ENCODE measurements around the gene CTNND2. TPM values are rescaled to one million over a fixed set of nuclear protein-coding genes. Genes with fewer than 3 reads are reported as not detected.

Gene CTNND2
- total and polyA plus RNA-seq, 2 donors (not counting 1 experiment from before 2014, with no cell fraction given) = not detected

GRCh38 chr5:11878814-11879213 lies 25.4 kb downstream of the CTNND2 start:
- TF ChIP-seq CTCF (IDR thresholded peaks at IDR 0.05) (no peak), EZH2 (IDR thresholded peaks at IDR 0.05; ENCODE audit: borderline replicate concordance, insufficient read depth, low read depth, low read length, poor library complexity, severe bottlenecking) (no peak)
- no peaks in the 10 kb centered on the region for H3K4me1 Mint-ChIP-seq
- H3K4me3 ChIP-seq (ENCODE audit: control extremely low read depth in 1 of 5, extremely low read depth in 1 of 5, insufficient read depth in 1 of 5, low read depth in 2 of 5, low read length in 4 of 5) = no peak overlapping the region
- H3K79me2 ChIP-seq (ENCODE audit: control insufficient read depth, insufficient read depth, low read length) = no peaks in the 10 kb centered on the region
- 84% methylated on average over 6 of the region's 7 CpGs for WGBS (ENCODE audit: insufficient coverage)
- DNase-seq (no peak), ATAC-seq (ENCODE audit: low read depth) (no peak)
- H3K27ac Mint-ChIP-seq = no peak overlapping the region
- no peak overlapping the region for H2AFZ ChIP-seq (ENCODE audit: insufficient read depth, low read depth, low read length, poor library complexity, severe bottlenecking)
- no peaks in the 10 kb centered on the region for H3K4me1 ChIP-seq (ENCODE audit: control insufficient read depth in 2 of 2, insufficient read depth in 2 of 2, low read length in 2 of 2)
- ChIA-PET CTCF (no interaction called here), POLR2A (no interaction called here)
- H3K27me3 ChIP-seq (replicated peaks in 1 of 4; ENCODE audit: control extremely low read depth in 1 of 4, control insufficient read depth in 3 of 4, insufficient read depth in 4 of 4, low read length in 3 of 4) = no peaks in the 10 kb centered on the region
- no peak overlapping the region for H3K4me2 ChIP-seq (replicated peaks; ENCODE audit: low read depth, low read length, poor library complexity, severe bottlenecking)
- peaks cover 4% of the 10 kb centered on the region for H3K9me3 Mint-ChIP-seq (ENCODE audit: insufficient read depth)
- intact Hi-C loops (cut with micrococcal nuclease) = no loop called here
- no peak overlapping the region for H3K9ac ChIP-seq (ENCODE audit: low read length)
- no peaks in the 10 kb centered on the region for H3K36me3 ChIP-seq (replicated peaks in 1 of 2; ENCODE audit: control extremely low read depth in 1 of 2, control insufficient read depth in 1 of 2, extremely low read depth in 1 of 2, insufficient read depth in 2 of 2, low read length in 1 of 2)
- H3K27me3 Mint-ChIP-seq = no peaks in the 10 kb centered on the region
- no peaks in the 10 kb centered on the region for H4K20me1 ChIP-seq (ENCODE audit: control insufficient read depth, insufficient read depth, low read length, poor library complexity, severe bottlenecking)
- H3K27ac ChIP-seq (ENCODE audit: low read length in 2 of 2) = no peak overlapping the region
- H3K9me3 ChIP-seq (ENCODE audit: control extremely low read depth in 1 of 3, control insufficient read depth in 2 of 3, insufficient read depth in 1 of 3, low read length in 2 of 3) = peaks cover 0 to 4% (median 0%) of the 10 kb centered on the region in 3 donors
- H3K4me3 Mint-ChIP-seq = no peak overlapping the region

GRCh38 chr5:11873587-11873986 lies 30.7 kb downstream of the CTNND2 start:
- peaks cover 2% of the 10 kb centered on the region for H3K9me3 Mint-ChIP-seq (ENCODE audit: insufficient read depth)
- H3K9me3 ChIP-seq (ENCODE audit: control extremely low read depth in 1 of 3, control insufficient read depth in 2 of 3, insufficient read depth in 1 of 3, low read length in 2 of 3) = peaks cover 0 to under 1% (median 0%) of the 10 kb centered on the region in 3 donors
- H3K9ac ChIP-seq (ENCODE audit: low read length) = no peak overlapping the region
- ATAC-seq (ENCODE audit: low read depth) (no peak), DNase-seq (no peak)
- no peaks in the 10 kb centered on the region for H3K79me2 ChIP-seq (ENCODE audit: control insufficient read depth, insufficient read depth, low read length)
- no peak overlapping the region for H3K4me3 Mint-ChIP-seq
- no peaks in the 10 kb centered on the region for H3K4me1 Mint-ChIP-seq
- H3K27ac ChIP-seq (ENCODE audit: low read length in 2 of 2) = no peak overlapping the region
- no peak overlapping the region for H3K4me3 ChIP-seq (ENCODE audit: control extremely low read depth in 1 of 5, extremely low read depth in 1 of 5, insufficient read depth in 1 of 5, low read depth in 2 of 5, low read length in 4 of 5)
- H3K27me3 ChIP-seq (replicated peaks in 1 of 4; ENCODE audit: control extremely low read depth in 1 of 4, control insufficient read depth in 3 of 4, insufficient read depth in 4 of 4, low read length in 3 of 4) = no peaks in the 10 kb centered on the region
- ChIA-PET POLR2A (no interaction called here), CTCF (no interaction called here)
- H3K27ac Mint-ChIP-seq = no peak overlapping the region
- H3K36me3 ChIP-seq (replicated peaks in 1 of 2; ENCODE audit: control extremely low read depth in 1 of 2, control insufficient read depth in 1 of 2, extremely low read depth in 1 of 2, insufficient read depth in 2 of 2, low read length in 1 of 2) = no peaks in the 10 kb centered on the region
- no peaks in the 10 kb centered on the region for H3K4me1 ChIP-seq (ENCODE audit: control insufficient read depth in 2 of 2, insufficient read depth in 2 of 2, low read length in 2 of 2)
- no peak overlapping the region for H2AFZ ChIP-seq (ENCODE audit: insufficient read depth, low read depth, low read length, poor library complexity, severe bottlenecking)
- no CpG with 5 or more reads among the region's 4 CpGs for WGBS (ENCODE audit: insufficient coverage)
- intact Hi-C loops (cut with micrococcal nuclease) = no loop called here
- no peaks in the 10 kb centered on the region for H3K27me3 Mint-ChIP-seq
- no peak for TF ChIP-seq EZH2 (IDR thresholded peaks at IDR 0.05; ENCODE audit: borderline replicate concordance, insufficient read depth, low read depth, low read length, poor library complexity, severe bottlenecking)
- TF ChIP-seq CTCF (IDR thresholded peaks at IDR 0.05) = no peak
- H4K20me1 ChIP-seq (ENCODE audit: control insufficient read depth, insufficient read depth, low read length, poor library complexity, severe bottlenecking) = no peaks in the 10 kb centered on the region
- no peak overlapping the region for H3K4me2 ChIP-seq (replicated peaks; ENCODE audit: low read depth, low read length, poor library complexity, severe bottlenecking)
